ENCODE results near the gene SLC22A23. TPM values are rescaled to one million over a fixed set of nuclear protein-coding genes. Genes with fewer than 3 reads are reported as not detected.

Gene SLC22A23
- total and polyA plus RNA-seq, 2 experiments from 2014 or later = 15.7 to 24.9 TPM

- Histone ChIP-seq H3K9me3 (ENCODE audit: low read depth) (no peaks in the 10 kb centered on the region), H3K27me3 (no peaks in the 10 kb centered on the region), H3K27ac (no peak overlapping the region), H3K4me1 (ENCODE audit: low read depth) (peaks cover 3% of the 10 kb centered on the region), H3K36me3 (no peaks in the 10 kb centered on the region), H3K4me3 (no peak overlapping the region)
- TF ChIP-seq CTCF (IDR thresholded peaks at IDR 0.05; ENCODE audit: low read depth, low read length) = no peak
- no peak for DNase-seq (ENCODE audit: low read depth in 1 of 2, low spot score in 1 of 2)
These were observed 24.9 kb downstream of the SLC22A23 start for GRCh38 chr6:3431994-3432393.

- no peak for TF ChIP-seq CTCF (IDR thresholded peaks at IDR 0.05; ENCODE audit: low read depth, low read length)
These were observed 27.6 kb downstream of the SLC22A23 start for GRCh38 chr6:3429211-3429610.

GRCh38 chr6:3428700-3429099, 28.1 kb downstream of the SLC22A23 start:
- H3K4me1 ChIP-seq (ENCODE audit: low read depth) = peaks cover 7% of the 10 kb centered on the region
- no peak overlapping the region for H3K27ac ChIP-seq
- H3K27me3 ChIP-seq = no peaks in the 10 kb centered on the region
- H3K4me3 ChIP-seq = no peak overlapping the region
- no peaks in the 10 kb centered on the region for H3K36me3 ChIP-seq
- H3K9me3 ChIP-seq (ENCODE audit: low read depth) = no peaks in the 10 kb centered on the region
- no peak for DNase-seq (ENCODE audit: low read depth in 1 of 2, low spot score in 1 of 2)
- TF ChIP-seq CTCF (IDR thresholded peaks at IDR 0.05; ENCODE audit: low read depth, low read length) = no peak

More at GRCh38 chr6:3429211-3429610, 27.6 kb downstream of the SLC22A23 start:
- DNase-seq (ENCODE audit: low read depth in 1 of 2, low spot score in 1 of 2) = no peak
- H3K4me3 ChIP-seq = no peak overlapping the region
- no peaks in the 10 kb centered on the region for H3K9me3 ChIP-seq (ENCODE audit: low read depth)
- no peaks in the 10 kb centered on the region for H3K27me3 ChIP-seq
- H3K36me3 ChIP-seq = no peaks in the 10 kb centered on the region
- H3K4me1 ChIP-seq (ENCODE audit: low read depth) = peaks cover 7% of the 10 kb centered on the region
- H3K27ac ChIP-seq = no peak overlapping the region

GRCh38 chr6:3428247-3428646, 28.6 kb downstream of the SLC22A23 start:
- TF ChIP-seq CTCF (IDR thresholded peaks at IDR 0.05; ENCODE audit: low read depth, low read length) = no peak
- Histone ChIP-seq H3K4me3 (no peak overlapping the region), H3K36me3 (no peaks in the 10 kb centered on the region), H3K4me1 (ENCODE audit: low read depth) (peaks cover 7% of the 10 kb centered on the region), H3K27me3 (peaks cover 4% of the 10 kb centered on the region), H3K9me3 (ENCODE audit: low read depth) (no peaks in the 10 kb centered on the region), H3K27ac (no peak overlapping the region)
- no peak for DNase-seq (ENCODE audit: low read depth in 1 of 2, low spot score in 1 of 2)

- TF ChIP-seq CTCF (IDR thresholded peaks at IDR 0.05; ENCODE audit: low read depth, low read length) = no peak
- Histone ChIP-seq H3K4me3 (no peak overlapping the region), H3K36me3 (no peaks in the 10 kb centered on the region), H3K27me3 (peaks cover 8% of the 10 kb centered on the region), H3K27ac (no peak overlapping the region), H3K4me1 (ENCODE audit: low read depth) (peaks cover 7% of the 10 kb centered on the region), H3K9me3 (ENCODE audit: low read depth) (no peaks in the 10 kb centered on the region)
- DNase-seq (ENCODE audit: low read depth in 1 of 2, low spot score in 1 of 2) = no peak
These were observed 29.2 kb downstream of the SLC22A23 start for GRCh38 chr6:3427687-3428085.

Measured in cardiac muscle cell (in vitro differentiated cells and primary cell).